NCI-H1048 (cell line): ENCODE data around the gene LNPEP.

Experiments
- DNase-seq: peaks from one replicate; lab custom pipeline; 2025; lab: John Stamatoyannopoulos, UW

LNPEP gene

GRCh38 chr5:97000391-97000790 is 64.5 kb downstream of the LNPEP start:
- DNase-seq = no peak

- no peak for DNase-seq
Measured at GRCh38 chr5:97002983-97003382, 67.1 kb downstream of the LNPEP start.

- no peak for DNase-seq
Measured at GRCh38 chr5:97004423-97005060, 68.7 kb downstream of the LNPEP start.

DNA sequence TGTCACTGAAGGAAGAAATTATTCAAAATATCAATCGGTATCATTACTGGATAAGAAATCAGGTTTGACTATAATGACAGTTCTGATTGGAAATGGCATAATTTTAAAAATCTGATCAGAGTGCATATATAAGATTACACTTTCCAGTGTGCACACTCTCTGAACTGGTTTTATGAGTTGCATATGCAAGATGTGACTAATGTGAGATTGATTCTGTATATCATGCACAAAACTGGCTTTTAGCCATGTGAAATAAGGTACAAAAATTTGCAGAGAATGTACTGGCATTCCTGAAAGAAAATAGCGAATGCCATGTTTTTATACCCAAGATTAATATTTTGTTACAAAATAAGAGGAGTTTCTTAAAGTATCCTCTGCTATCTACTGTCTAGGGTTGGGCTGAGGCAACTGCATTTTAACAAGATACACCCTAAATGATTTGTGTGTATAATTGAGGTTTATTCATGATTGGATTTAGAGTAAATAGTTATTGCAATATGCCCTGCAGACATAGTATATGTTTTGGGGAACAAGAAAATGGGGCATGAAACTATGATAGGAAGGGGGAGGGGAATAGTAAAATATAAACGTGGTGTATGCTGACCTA is 70.7 kb downstream of the LNPEP start:
- DNase-seq = no peak

- DNase-seq = no peak
Measured at GRCh38 chr5:97009212-97009898, 73.5 kb downstream of the LNPEP start.

DNA sequence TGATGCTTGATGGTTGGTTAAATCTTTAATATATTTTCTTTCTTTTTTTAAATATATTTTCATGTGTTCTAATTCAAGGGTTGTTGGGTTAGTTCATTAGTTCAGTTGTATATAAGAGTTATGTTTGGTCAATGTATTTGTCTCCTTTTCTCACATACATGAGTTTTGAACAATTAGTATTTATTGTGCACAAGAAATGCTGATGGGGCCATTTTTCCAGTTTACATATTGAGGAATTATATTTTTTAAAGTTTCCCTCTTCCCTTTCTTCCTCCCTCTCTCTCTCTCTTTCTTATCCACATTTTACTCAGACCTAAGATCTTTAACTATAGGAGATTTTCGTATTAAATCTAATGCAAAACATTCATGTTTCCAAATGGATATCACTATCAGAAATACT is 74.0 kb downstream of the LNPEP start:
- DNase-seq = no peak

DNA sequence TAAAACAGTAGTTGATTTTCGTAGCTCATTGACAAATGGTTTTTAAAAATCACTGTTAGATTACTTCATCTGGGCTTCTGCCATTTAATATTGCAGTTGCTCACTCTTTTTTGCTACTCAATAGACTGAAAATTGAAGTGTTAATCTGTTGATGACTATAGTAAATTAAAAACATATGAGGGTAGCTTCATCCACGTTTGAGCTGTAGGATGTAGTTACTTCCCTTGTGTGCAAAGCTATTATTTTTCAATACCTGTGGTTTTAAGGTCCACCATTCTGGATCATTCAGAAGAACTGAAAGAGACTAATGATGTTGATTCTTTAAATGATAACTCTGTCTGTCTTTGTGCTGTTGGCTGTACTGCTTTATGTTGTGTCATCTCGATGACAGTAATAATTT is 74.7 kb downstream of the LNPEP start:
- no peak for DNase-seq

DNA sequence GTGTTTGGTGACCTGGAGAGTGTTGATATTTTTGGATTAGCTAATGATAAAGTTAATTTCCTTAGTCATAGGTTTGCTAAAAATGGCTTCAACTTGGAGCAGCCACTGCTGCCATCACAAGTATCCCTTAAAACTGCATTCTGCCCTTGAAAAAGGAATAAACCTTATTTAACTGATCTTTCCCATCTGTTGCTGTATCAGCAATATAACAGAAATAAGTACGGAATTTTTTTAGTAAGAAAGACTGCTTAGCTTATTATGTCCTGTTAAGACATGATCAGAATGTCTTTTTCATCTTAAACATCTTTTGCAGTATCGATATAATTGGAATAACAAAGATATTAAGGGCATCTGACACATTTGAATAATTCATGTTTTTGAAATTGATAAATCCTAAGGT is 75.7 kb downstream of the LNPEP start:
- no peak for DNase-seq

GRCh38 chr5:97019435-97020117 is 83.7 kb downstream of the LNPEP start:
- no peak for DNase-seq

DNA sequence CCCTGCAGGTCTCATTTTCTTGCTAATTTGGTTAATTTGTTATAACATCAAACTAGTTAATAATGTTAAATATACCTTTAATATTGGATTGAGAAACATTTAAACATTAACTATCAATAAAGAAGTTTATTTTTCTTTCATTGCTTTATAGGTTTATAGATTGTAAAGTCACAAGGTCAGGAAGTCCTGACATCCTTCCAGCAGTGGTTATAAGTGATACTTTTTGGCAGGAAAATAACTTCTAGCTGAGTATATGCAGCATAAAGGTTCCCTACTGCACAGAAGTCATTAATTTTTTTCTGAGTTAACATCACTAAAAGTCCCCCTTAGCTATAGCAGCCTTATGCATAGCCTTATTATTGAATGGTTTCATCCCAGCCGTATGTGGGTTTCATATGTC is 85.5 kb downstream of the LNPEP start:
- no peak for DNase-seq

DNA sequence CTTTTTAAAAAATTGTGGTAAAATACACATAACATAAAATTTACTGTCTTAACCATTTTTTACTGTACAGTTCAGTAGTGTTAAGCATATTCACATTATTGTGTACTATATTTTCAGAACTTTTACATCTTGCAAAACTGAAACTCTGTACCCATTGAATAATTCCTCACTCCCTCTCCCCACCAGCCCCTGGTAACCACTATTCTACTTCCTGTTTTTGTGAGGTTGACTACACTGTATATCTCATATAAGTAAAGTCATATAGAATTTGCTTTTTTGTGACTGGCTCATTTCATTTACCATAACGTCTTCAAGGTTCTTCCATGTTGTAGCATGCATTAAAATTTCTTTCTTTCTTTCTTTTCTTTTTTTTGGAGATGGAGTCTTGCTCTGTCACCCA is 87.0 kb downstream of the LNPEP start:
- no peak for DNase-seq

GRCh38 chr5:97026721-97027120 is 90.8 kb downstream of the LNPEP start:
- DNase-seq = no peak

DNA sequence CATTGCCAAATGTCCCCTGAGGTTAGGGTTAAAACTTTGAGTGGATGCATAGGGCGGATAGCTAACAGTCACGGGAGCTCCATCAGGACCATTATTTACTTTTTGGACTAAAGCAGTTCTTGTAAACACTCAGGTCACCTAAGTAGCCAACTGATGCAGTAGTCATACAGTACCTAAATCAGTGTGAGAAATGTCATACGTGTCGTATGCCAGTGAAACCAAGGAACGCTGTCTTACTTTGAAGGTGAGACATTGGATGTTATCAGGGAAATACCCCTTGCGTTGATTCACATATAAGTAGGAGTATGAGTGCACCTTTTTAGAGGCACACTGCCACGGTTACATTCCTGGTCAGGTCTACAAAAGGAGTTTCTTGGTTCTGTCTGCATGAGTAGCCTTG is 101.9 kb downstream of the LNPEP start:
- no peak for DNase-seq

DNA sequence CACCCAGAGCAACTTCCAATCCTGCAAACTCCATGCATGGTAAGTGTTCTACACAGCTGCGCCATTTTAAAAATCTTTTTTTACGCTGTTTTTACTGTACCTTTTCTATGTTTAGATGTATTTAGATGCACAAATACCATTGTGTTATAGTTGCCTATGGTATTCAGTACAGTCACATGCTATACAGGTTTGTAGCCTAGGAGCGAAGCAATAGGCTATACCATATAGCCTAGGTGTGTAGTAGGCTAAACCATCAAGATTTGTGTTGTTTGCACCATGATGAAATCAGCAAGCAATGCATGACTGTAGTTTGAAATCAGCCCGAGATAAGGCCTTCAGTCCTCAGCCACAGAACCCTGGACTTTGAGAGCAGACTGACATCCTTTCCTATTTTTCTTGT is 105.4 kb downstream of the LNPEP start:
- no peak for DNase-seq

DNA sequence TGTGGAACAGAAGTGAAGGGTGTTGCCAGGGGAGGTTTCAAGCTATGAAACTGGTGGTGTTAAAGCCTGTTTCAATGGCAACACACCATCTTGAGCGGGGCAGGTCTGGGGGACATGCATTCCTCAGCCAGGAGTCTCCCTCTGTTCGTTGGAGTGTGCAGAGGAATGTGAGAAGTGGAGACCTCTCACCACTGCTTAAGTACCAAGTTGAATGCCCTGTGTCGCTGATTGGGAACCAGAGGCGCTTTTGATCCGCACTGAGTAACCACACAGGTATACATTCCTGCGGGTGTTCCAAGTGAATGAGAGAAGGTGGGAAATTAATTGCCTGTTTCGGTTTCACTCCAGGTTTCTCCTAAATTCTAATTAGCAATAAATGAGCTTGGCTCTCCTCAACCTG is 107.1 kb downstream of the LNPEP start:
- DNase-seq = no peak

DNA sequence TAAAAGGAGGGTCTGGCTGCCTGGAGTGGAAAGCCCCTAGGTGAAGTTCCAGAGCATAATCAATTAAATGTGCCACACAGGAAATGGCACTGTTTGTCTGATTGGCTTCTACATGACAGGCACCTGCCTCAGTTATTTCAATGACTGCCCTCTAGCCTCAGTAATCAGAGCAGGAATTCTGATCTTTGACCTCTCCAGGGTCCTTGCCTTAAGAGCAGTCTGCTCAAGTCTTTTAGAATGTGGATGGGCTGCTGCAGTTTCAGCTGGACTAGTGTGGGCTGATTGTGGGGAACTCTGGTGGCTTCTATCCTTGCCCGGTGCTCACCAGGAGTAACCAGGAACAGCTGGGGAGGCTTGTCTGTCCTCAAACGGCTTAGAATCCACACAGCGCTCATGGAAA is 107.6 kb downstream of the LNPEP start:
- DNase-seq = no peak

- DNase-seq = no peak
Measured at GRCh38 chr5:97044052-97044451, 108.2 kb downstream of the LNPEP start.

GRCh38 chr5:97046270-97046982 is 110.5 kb downstream of the LNPEP start:
- no peak for DNase-seq

DNA sequence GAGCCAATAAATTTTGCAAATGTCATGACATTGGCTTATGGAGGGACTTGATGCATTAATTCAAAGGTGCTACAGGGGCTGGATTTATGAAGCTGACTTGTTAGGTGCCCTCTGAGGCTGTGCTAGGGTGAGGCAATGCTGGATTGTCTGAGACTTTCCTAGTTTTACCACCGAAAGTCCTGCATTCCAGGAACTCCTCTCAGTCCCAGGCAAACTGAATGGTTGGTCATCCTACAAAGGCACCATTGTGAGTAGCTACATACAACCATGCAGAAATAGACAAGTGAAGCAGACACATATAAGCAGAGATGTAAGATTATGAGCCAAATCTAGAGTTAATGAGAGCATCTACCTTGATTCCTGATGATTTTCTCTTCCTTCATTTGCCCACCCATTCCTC is 111.2 kb downstream of the LNPEP start:
- no peak for DNase-seq

DNA sequence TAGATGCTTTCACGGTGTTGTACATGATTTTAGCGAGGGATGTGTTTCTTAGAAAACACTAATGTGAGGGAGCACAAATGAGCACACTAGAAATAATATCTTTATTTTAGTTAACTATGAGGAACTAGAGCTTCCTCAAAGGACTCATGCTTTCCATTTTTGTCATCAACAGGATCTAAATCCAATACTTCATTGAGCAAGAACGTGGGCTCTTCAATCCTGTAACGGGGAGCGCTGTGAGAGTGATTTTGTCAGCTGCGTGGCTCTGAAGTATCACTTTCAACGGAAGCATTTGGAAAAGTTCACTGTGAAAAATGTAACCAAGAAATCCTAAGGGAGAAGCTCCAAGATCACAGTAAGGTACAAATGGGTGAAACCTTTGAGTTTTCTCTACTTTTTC is 113.3 kb downstream of the LNPEP start:
- no peak for DNase-seq

DNA sequence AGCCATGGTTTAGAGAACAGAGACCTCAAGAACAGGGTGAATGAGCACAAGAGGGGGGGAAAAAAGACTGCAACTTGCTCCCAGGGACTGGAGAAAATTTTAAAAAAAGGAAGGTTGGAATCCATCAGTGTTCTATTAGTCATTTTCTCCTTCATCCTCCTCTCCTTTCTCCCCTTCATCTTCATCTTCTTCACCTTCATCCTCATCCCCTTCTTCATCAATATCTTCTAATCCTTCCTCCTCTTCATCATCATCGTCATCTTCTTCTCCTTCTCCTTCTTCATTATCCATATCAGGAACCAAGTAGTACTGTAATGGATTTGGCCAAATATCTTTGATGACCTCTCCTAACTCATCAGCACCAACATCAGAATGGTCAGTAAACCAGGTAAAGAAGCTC is 120.4 kb downstream of the LNPEP start:
- no peak for DNase-seq

DNA sequence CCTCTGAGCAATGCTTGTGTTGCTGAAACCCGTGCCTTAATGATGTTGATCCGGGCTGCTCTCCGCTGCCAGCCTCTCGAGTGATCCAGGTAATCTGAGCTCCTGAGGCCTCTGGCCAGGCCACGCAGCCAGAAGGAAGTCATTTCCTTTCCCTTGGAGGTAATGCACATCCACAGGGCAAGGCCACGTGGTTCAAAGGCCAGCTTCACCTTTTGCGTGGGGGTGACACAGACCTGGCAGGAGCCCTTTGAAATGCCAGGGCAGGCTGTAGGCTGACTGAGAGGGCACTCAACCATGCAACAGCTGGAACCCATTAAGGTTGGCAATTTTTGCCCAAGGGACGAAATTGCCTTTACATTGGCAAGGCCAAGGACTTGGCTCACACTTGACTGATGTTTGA is 126.2 kb downstream of the LNPEP start:
- no peak for DNase-seq
